Glomerular endothelial cell (primary cell): ENCODE measurements around the gene CHRNE. TPM values are rescaled to one million over a fixed set of nuclear protein-coding genes. Genes with fewer than 3 reads are reported as not detected.
"Not testable (repeated sequence)": the region's sequence is repeated elsewhere in the genome, so short reads cannot be mapped to it uniquely, and the experiment has no call there.

ENCODE experiments used
- DNase-seq: peaks from one replicate; pipeline ENCODE4 v3.0.0-alpha.2; 2011; ENCODE audit warnings: low read depth, low spot score; ENCODE audit errors: extremely low read depth
- total RNA-seq: library from RNA; depleted of rRNA; stranded (reverse); fragments of >200 nt; gene quantifications from 2 replicates; pipeline ENCODE4 v1.2.3, GENCODE V29; 2015

CHRNE gene
- total RNA-seq, 1 donor from 2014 or later, result 0.76 TPM

GRCh38 chr17:4857347-4857746, 45.6 kb downstream of the CHRNE start:
- DNase-seq, result not testable (repeated sequence)

- no peak for DNase-seq
These were observed 46.0 kb downstream of the CHRNE start for GRCh38 chr17:4856937-4857314.

GRCh38 chr17:4856271-4856936, 46.5 kb downstream of the CHRNE start:
- no peak for DNase-seq

GRCh38 chr17:4854111-4854681, 48.7 kb downstream of the CHRNE start:
- DNase-seq, result no peak

- DNase-seq, result no peak
These were observed 49.7 kb downstream of the CHRNE start for GRCh38 chr17:4853208-4853671.

GRCh38 chr17:4852567-4853207, 50.2 kb downstream of the CHRNE start:
- DNase-seq, result no peak

- no peak for DNase-seq
These were observed 51.8 kb downstream of the CHRNE start for GRCh38 chr17:4851084-4851483.

- DNase-seq, result no peak
These were observed 52.7 kb downstream of the CHRNE start for GRCh38 chr17:4850246-4850645.

GRCh38 chr17:4849011-4849536, 53.8 kb downstream of the CHRNE start:
- DNase-seq, result no peak

Other genes starting within 250 kb of the CHRNE start
- gene PELP1, start 199.0 kb downstream of the CHRNE start, total RNA-seq, result 21.8 and 25.5 TPM in 2 replicates
- gene ARRB2, start 192.5 kb downstream of the CHRNE start, total RNA-seq, result 11.6 and 13.0 TPM in 2 replicates
- gene MED11, start 171.7 kb downstream of the CHRNE start, total RNA-seq, result 22.6 and 32.6 TPM in 2 replicates
- 0.06 and 0.15 TPM in 2 replicates for gene ZMYND15, start 163.3 kb downstream of the CHRNE start, total RNA-seq
- 18.0 and 18.5 TPM in 2 replicates for gene CXCL16, start 163.2 kb downstream of the CHRNE start, total RNA-seq
- not detected in 2 replicates for gene TM4SF5, start 131.2 kb downstream of the CHRNE start, total RNA-seq
- gene VMO1, start 116.7 kb downstream of the CHRNE start, total RNA-seq, result 0.44 TPM in 1 of 2 replicates, not detected in the other
- not detected in 2 replicates for gene GLTPD2, start 114.1 kb downstream of the CHRNE start, total RNA-seq
- 143 and 209 TPM in 2 replicates for gene PSMB6, start 106.9 kb downstream of the CHRNE start, total RNA-seq
- 33.5 and 36.9 TPM in 2 replicates for gene PLD2, start 95.9 kb downstream of the CHRNE start, total RNA-seq
- 51.0 and 74.7 TPM in 2 replicates for gene MINK1, start 69.8 kb downstream of the CHRNE start, total RNA-seq
- gene C17orf107, start 3.6 kb downstream of the CHRNE start, total RNA-seq, result 0.88 and 1.6 TPM in 2 replicates
- not detected in 2 replicates for gene GP1BA, start 29.2 kb upstream of the CHRNE start, total RNA-seq
- gene SLC25A11, start 36.9 kb upstream of the CHRNE start, total RNA-seq, result 47.3 and 52.1 TPM in 2 replicates
- gene RNF167, start 37.2 kb upstream of the CHRNE start, total RNA-seq, result 47.5 and 54.7 TPM in 2 replicates
- gene PFN1, start 45.4 kb upstream of the CHRNE start, total RNA-seq, result 1,675 and 1,900 TPM in 2 replicates
- 0.15 and 2.6 TPM in 2 replicates for gene ENO3, start 48.0 kb upstream of the CHRNE start, total RNA-seq
- gene SPAG7, start 64.7 kb upstream of the CHRNE start, total RNA-seq, result 61.8 and 69.5 TPM in 2 replicates
- 16.4 and 35.1 TPM in 2 replicates for gene CAMTA2, start 84.6 kb upstream of the CHRNE start, total RNA-seq
- 0.39 and 0.76 TPM in 2 replicates for gene INCA1, start 94.4 kb upstream of the CHRNE start, total RNA-seq
- gene KIF1C, start 94.9 kb upstream of the CHRNE start, total RNA-seq, result 114 and 117 TPM in 2 replicates
- gene SLC52A1, start 132.3 kb upstream of the CHRNE start, total RNA-seq, result 0.10 TPM in 1 of 2 replicates, not detected in the other
- 2.0 and 2.5 TPM in 2 replicates for gene ZFP3, start 175.4 kb upstream of the CHRNE start, total RNA-seq
- gene ZNF232, start 208.8 kb upstream of the CHRNE start, total RNA-seq, result 3.4 and 4.4 TPM in 2 replicates
- gene USP6, start 212.9 kb upstream of the CHRNE start, total RNA-seq, result not detected in 2 replicates